HEK293 (cell line): Measurements from ENCODE around the gene ARHGAP6.

ENCODE experiments used
- CTCF ChIA-PET: fragments of 350-600 bp; formaldehyde crosslinking; extraction: SDS; loops from one replicate; lab custom pipeline; 2021; ENCODE audit warnings: antibody characterized with exemption; lab: Yijun Ruan, JAX
- POLR2A ChIA-PET: fragments of 300-600 bp; formaldehyde crosslinking; extraction: SDS; loops from one replicate; lab custom pipeline; 2020; ENCODE audit warnings: antibody characterized with exemption, inconsistent platforms; lab: Yijun Ruan, JAX
- H3K27ac ChIP-seq: fragments of 200-500 bp; sonication (Bioruptor generic); 2 replicates; pipeline ENCODE4 v1.5.1; 2014; ENCODE audit warnings: low read depth, low read length, control low read depth, inconsistent platforms; ENCODE audit errors: extremely low read depth
- H3K36me3 ChIP-seq, 2 experiments: fragments of 200-500 bp in 1 of 2; sonication (Bioruptor generic) in 1 of 2; 1 replicate in 1 of 2; 2 replicates in 1 of 2; pipeline ENCODE4 v1.5.1; 2014 to 2017; ENCODE audit warnings: inconsistent platforms in 2 of 2, low read length in 2 of 2; ENCODE audit not compliant: control insufficient read depth in 2 of 2, insufficient read depth in 1 of 2
- H3K4me1 ChIP-seq: fragments of 200-500 bp; sonication (Bioruptor generic); 2 replicates; pipeline ENCODE4 v1.5.1; 2014; ENCODE audit warnings: mild to moderate bottlenecking, low read length, inconsistent platforms; ENCODE audit not compliant: control insufficient read depth, insufficient read depth
- H3K4me3 ChIP-seq: 2 replicates; pipeline ENCODE4 v1.5.1; 2011; ENCODE audit warnings: low read depth, mild to moderate bottlenecking, control low read depth, low read length, moderate library complexity
- H3K9me3 ChIP-seq: fragments of 200-500 bp; sonication (Bioruptor generic); 2 replicates; pipeline ENCODE4 v1.5.1; 2014; ENCODE audit warnings: low read depth, low read length, inconsistent platforms; ENCODE audit not compliant: control insufficient read depth, insufficient read depth
- BCL11B ChIP-seq: fragments of 450-650 bp; formaldehyde crosslinking; IDR thresholded peaks from 2 replicates; pipeline ENCODE4 v1.5.1; 2016; ENCODE audit warnings: low read depth, missing biosample characterization, missing genetic modification characterization
- CTCF ChIP-seq: fragments of 450-650 bp; formaldehyde crosslinking; IDR thresholded peaks from 2 replicates; pipeline ENCODE4 v1.5.1; 2016; ENCODE audit warnings: missing biosample characterization, missing genetic modification characterization
- GFI1B ChIP-seq: fragments of 450-650 bp; formaldehyde crosslinking; IDR thresholded peaks from 2 replicates; pipeline ENCODE4 v1.5.1; 2016; ENCODE audit warnings: missing biosample characterization, missing genetic modification characterization
- HOXD13 ChIP-seq: sonication (generic); formaldehyde crosslinking; IDR thresholded peaks from 2 replicates; pipeline ENCODE4 v1.8.0; 2022; ENCODE audit warnings: missing genetic modification reagents, borderline replicate concordance
- RBAK ChIP-seq: fragments of 450-650 bp; formaldehyde crosslinking; IDR thresholded peaks from 2 replicates; pipeline ENCODE4 v1.5.1; 2016; ENCODE audit warnings: missing biosample characterization, missing genetic modification characterization
- TRIM28 ChIP-seq: IDR thresholded peaks from 2 replicates; pipeline ENCODE4 v1.6.1; 2011; ENCODE audit warnings: low read length, control low read depth, borderline replicate concordance
- ZFP69B ChIP-seq: fragments of 450-650 bp; formaldehyde crosslinking; IDR thresholded peaks from 2 replicates; pipeline ENCODE4 v1.5.1; 2016; ENCODE audit warnings: missing biosample characterization, missing genetic modification characterization
- ZNF2 ChIP-seq: fragments of 450-650 bp; formaldehyde crosslinking; IDR thresholded peaks from 2 replicates; pipeline ENCODE4 v1.5.1; 2016; ENCODE audit warnings: missing biosample characterization, missing genetic modification characterization
- ZNF274 ChIP-seq, 2 experiments: fragments of 200-500 bp in 1 of 2; fragments of 450-650 bp in 1 of 2; sonication (Bioruptor generic) in 1 of 2; formaldehyde crosslinking in 1 of 2; IDR thresholded peaks; 2 replicates each; pipeline versions ENCODE4 v1.5.1 to v1.6.1; 2014 to 2016; ENCODE audit warnings: borderline replicate concordance in 1 of 2, inconsistent platforms in 1 of 2, low read length in 1 of 2, missing biosample characterization in 1 of 2, missing genetic modification characterization in 1 of 2
- ZNF324 ChIP-seq: fragments of 450-650 bp; formaldehyde crosslinking; IDR thresholded peaks from 2 replicates; pipeline ENCODE4 v1.5.1; 2016; ENCODE audit warnings: missing biosample characterization, missing genetic modification characterization
- ZNF37A ChIP-seq: fragments of 450-650 bp; IDR thresholded peaks from 2 replicates; pipeline ENCODE4 v1.5.1; 2018; ENCODE audit warnings: missing biosample characterization, missing genetic modification characterization
- ZNF433 ChIP-seq: fragments of 450-650 bp; formaldehyde crosslinking; IDR thresholded peaks from 2 replicates; pipeline ENCODE4 v1.5.1; 2016; ENCODE audit warnings: missing biosample characterization, missing genetic modification characterization, low read depth
- ZNF530 ChIP-seq: fragments of 450-650 bp; formaldehyde crosslinking; IDR thresholded peaks from 2 replicates; pipeline ENCODE4 v1.5.1; 2016; ENCODE audit warnings: low read depth, missing biosample characterization, missing genetic modification characterization
- ZNF558 ChIP-seq: fragments of 450-650 bp; formaldehyde crosslinking; IDR thresholded peaks from 2 replicates; pipeline ENCODE4 v1.5.1; 2016; ENCODE audit warnings: missing biosample characterization, missing genetic modification characterization
- ZNF610 ChIP-seq: fragments of 450-650 bp; formaldehyde crosslinking; IDR thresholded peaks from 2 replicates; pipeline ENCODE4 v1.5.1; 2016; ENCODE audit warnings: missing biosample characterization, missing genetic modification characterization, borderline replicate concordance
- ZNF624 ChIP-seq: fragments of 450-650 bp; formaldehyde crosslinking; IDR thresholded peaks from 2 replicates; pipeline ENCODE4 v1.5.1; 2017; ENCODE audit warnings: missing biosample characterization, missing genetic modification characterization
- ZNF701 ChIP-seq: fragments of 450-650 bp; formaldehyde crosslinking; IDR thresholded peaks from 2 replicates; pipeline ENCODE4 v1.5.1; 2016; ENCODE audit warnings: missing biosample characterization, missing genetic modification characterization
- TF ChIP-seq, protein P1 (sequence below): fragments of 450-650 bp; formaldehyde crosslinking; conservative IDR thresholded peaks from 2 replicates; pipeline ENCODE4 v1.5.1; 2016; ENCODE audit warnings: low read depth, missing biosample characterization, missing genetic modification characterization
- TF ChIP-seq, protein P2 (sequence below): fragments of 450-650 bp; formaldehyde crosslinking; IDR thresholded peaks from 2 replicates; pipeline ENCODE4 v1.5.1; 2016; ENCODE audit warnings: missing biosample characterization, missing genetic modification characterization
- TF ChIP-seq, protein P3 (sequence below): fragments of 450-650 bp; formaldehyde crosslinking; IDR thresholded peaks from 2 replicates; pipeline ENCODE4 v1.5.1; 2016; ENCODE audit warnings: missing biosample characterization, missing genetic modification characterization

The ARHGAP6 gene

GRCh38 chrX:11470250-11470974 lies 195.3 kb downstream of the ARHGAP6 start (continued):
- no peak for TF ChIP-seq ZNF610
- TF ChIP-seq, protein P1, sequence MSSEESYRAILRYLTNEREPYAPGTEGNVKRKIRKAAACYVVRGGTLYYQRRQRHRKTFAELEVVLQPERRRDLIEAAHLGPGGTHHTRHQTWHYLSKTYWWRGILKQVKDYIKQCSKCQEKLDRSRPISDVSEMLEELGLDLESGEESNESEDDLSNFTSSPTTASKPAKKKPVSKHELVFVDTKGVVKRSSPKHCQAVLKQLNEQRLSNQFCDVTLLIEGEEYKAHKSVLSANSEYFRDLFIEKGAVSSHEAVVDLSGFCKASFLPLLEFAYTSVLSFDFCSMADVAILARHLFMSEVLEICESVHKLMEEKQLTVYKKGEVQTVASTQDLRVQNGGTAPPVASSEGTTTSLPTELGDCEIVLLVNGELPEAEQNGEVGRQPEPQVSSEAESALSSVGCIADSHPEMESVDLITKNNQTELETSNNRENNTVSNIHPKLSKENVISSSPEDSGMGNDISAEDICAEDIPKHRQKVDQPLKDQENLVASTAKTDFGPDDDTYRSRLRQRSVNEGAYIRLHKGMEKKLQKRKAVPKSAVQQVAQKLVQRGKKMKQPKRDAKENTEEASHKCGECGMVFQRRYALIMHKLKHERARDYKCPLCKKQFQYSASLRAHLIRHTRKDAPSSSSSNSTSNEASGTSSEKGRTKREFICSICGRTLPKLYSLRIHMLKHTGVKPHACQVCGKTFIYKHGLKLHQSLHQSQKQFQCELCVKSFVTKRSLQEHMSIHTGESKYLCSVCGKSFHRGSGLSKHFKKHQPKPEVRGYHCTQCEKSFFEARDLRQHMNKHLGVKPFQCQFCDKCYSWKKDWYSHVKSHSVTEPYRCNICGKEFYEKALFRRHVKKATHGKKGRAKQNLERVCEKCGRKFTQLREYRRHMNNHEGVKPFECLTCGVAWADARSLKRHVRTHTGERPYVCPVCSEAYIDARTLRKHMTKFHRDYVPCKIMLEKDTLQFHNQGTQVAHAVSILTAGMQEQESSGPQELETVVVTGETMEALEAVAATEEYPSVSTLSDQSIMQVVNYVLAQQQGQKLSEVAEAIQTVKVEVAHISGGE (tag by site-specific recombination), result no peak
- no peak for TF ChIP-seq ZNF624

DNA sequence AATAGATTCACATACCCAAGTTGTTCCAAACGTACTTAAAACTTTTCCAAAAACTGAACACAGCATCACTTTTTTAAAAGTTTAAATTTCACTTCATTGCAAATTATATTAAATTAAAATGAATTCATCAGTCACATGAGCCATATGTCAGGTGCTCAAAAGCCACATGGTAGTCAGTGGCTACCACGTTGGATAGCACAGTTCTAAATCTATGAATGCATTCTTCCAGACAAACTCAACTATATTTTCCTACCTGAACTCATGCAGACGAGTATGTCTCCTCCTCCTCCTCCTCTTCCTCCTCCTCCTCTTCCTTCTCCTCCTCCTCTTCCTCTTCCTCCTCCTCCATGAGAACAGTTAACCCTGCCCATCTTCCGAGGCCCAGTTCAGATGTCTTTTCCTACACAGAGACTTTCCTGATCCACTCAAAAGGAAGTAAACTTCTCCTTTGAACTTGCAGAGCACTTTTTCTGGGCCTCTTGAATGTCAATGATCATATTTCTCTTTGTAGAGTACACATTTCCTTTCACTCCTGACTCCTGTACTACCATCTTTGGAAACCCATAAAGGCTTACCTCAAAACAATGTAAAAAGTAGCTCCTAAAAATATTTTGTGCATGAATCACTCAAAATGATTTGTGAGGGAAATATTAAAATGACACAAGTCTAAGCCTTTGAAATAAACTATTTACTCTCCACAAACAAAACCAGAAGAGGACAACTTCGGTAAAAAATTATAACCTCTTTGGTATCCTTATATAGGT lies 199.9 kb downstream of the ARHGAP6 start:
- Histone ChIP-seq H3K4me3 (no peak overlapping the region), H3K27ac (no peak overlapping the region), H3K4me1 (no peaks in the 10 kb centered on the region), H3K9me3 (no peaks in the 10 kb centered on the region), H3K36me3 (no peaks in the 10 kb centered on the region)
- ChIA-PET CTCF (interaction anchor here (0.7 kb wide), 1 partner anchor 89 kb away, joined by 4 read pairs; no protein-coding TSS in a partner anchor), POLR2A (no interaction called here)
- TF ChIP-seq ZNF558 (tag by site-specific recombination), result no peak
- TF ChIP-seq ZNF2, result no peak
- TF ChIP-seq GFI1B (tag by site-specific recombination), result no peak
- TF ChIP-seq ZNF37A (tag by site-specific recombination), result no peak
- TF ChIP-seq, protein P2, sequence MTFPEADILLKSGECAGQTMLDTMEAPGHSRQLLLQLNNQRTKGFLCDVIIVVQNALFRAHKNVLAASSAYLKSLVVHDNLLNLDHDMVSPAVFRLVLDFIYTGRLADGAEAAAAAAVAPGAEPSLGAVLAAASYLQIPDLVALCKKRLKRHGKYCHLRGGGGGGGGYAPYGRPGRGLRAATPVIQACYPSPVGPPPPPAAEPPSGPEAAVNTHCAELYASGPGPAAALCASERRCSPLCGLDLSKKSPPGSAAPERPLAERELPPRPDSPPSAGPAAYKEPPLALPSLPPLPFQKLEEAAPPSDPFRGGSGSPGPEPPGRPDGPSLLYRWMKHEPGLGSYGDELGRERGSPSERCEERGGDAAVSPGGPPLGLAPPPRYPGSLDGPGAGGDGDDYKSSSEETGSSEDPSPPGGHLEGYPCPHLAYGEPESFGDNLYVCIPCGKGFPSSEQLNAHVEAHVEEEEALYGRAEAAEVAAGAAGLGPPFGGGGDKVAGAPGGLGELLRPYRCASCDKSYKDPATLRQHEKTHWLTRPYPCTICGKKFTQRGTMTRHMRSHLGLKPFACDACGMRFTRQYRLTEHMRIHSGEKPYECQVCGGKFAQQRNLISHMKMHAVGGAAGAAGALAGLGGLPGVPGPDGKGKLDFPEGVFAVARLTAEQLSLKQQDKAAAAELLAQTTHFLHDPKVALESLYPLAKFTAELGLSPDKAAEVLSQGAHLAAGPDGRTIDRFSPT, result no peak
- no peak for TF ChIP-seq HOXD13 (CRISPR knock-in tag)
- TF ChIP-seq ZFP69B (tag by site-specific recombination), result no peak

DNA sequence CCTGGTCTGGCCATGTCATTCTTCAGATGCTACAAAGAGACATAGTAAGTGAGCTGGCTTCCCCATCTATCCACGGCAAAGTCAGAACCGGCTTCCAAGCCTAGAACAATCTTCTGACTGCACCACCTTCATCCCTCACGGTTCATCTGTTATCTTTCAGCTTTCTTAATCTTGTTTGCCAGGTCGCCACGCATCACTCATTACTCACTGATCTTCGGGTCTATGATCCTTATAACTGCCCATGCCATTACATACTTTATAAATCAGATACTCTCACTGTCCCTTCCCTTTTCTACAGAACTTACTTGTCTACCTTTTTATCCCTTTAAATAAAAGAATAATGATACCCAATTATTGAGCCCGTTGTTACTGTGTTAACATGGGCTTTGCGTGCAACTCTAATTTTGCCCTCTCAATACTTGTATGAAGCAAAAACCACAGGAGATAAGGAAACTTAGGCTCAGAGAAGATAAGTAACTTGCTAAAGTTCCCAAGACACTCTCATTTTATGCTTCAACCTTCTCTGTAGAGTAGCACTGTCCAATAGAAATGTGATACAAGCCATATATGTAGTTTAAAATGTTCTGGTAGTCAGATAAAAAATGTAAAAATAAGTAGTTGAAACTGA lies 200.8 kb downstream of the ARHGAP6 start:
- CTCF ChIA-PET, result interaction anchor here (0.7 kb wide), 1 partner anchor 1072 kb away, joined by 3 read pairs; no protein-coding TSS in a partner anchor
- TF ChIP-seq, protein P3, sequence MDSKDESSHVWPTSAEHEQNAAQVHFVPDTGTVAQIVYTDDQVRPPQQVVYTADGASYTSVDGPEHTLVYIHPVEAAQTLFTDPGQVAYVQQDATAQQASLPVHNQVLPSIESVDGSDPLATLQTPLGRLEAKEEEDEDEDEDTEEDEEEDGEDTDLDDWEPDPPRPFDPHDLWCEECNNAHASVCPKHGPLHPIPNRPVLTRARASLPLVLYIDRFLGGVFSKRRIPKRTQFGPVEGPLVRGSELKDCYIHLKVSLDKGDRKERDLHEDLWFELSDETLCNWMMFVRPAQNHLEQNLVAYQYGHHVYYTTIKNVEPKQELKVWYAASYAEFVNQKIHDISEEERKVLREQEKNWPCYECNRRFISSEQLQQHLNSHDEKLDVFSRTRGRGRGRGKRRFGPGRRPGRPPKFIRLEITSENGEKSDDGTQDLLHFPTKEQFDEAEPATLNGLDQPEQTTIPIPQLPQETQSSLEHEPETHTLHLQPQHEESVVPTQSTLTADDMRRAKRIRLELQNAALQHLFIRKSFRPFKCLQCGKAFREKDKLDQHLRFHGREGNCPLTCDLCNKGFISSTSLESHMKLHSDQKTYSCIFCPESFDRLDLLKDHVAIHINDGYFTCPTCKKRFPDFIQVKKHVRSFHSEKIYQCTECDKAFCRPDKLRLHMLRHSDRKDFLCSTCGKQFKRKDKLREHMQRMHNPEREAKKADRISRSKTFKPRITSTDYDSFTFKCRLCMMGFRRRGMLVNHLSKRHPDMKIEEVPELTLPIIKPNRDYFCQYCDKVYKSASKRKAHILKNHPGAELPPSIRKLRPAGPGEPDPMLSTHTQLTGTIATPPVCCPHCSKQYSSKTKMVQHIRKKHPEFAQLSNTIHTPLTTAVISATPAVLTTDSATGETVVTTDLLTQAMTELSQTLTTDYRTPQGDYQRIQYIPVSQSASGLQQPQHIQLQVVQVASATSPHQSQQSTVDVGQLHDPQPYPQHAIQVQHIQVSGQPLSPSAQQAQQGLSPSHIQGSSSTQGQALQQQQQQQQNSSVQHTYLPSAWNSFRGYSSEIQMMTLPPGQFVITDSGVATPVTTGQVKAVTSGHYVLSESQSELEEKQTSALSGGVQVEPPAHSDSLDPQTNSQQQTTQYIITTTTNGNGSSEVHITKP, result no peak
- no peak for TF ChIP-seq BCL11B (tag by site-specific recombination)
- TF ChIP-seq ZNF324 (tag by site-specific recombination), result no peak
- no peak for TF ChIP-seq RBAK (tag by site-specific recombination)
- no peak for TF ChIP-seq ZNF274 (IDR thresholded peaks at IDR 0.05; ENCODE audit: low read length)
- TF ChIP-seq ZNF274 (tag by site-specific recombination; IDR thresholded peaks at IDR 0.05; ENCODE audit: borderline replicate concordance), result no peak
- no peak for TF ChIP-seq ZNF433
- no peak for TF ChIP-seq TRIM28
- TF ChIP-seq ZNF701 (tag by site-specific recombination), result no peak
- TF ChIP-seq ZNF530 (tag by site-specific recombination), result no peak
- TF ChIP-seq CTCF, result no peak

More for the DNA sequence above, 200.8 kb downstream of the ARHGAP6 start:
- Histone ChIP-seq H3K4me3 (no peak overlapping the region), H3K4me1 (no peaks in the 10 kb centered on the region), H3K9me3 (no peaks in the 10 kb centered on the region), H3K36me3 (no peaks in the 10 kb centered on the region), H3K27ac (no peak overlapping the region)
- POLR2A ChIA-PET, result no interaction called here
